SHP77 treated with DMSO at 0.1 percent for 48 hours (cell line): ENCODE data around the gene GPANK1.

Experiments
- DNase-seq: peaks from one replicate; lab custom pipeline; 2025; lab: John Stamatoyannopoulos, UW

The GPANK1 gene

DNA sequence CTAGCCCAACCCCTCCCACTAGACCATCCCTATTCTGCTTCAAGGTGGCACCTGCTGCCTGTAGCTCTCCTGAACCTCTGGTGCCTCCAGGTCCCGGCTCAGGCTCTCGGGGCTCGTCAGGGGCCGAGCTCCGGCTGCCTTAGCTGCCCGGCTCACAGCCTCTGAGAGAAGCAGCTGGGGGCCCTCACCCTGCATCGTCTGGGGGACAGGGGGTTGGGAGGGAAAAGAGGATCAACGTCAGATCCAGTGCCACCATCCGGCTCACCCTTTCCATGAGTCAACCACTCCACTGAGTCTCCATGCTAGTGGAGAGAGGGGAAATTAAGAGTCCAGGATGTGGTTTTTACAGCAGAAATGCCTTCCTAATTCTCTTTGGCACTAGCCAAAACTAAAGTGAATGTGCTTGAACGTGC lies 25.3 kb downstream of the GPANK1 start:
- no peak for DNase-seq

DNA sequence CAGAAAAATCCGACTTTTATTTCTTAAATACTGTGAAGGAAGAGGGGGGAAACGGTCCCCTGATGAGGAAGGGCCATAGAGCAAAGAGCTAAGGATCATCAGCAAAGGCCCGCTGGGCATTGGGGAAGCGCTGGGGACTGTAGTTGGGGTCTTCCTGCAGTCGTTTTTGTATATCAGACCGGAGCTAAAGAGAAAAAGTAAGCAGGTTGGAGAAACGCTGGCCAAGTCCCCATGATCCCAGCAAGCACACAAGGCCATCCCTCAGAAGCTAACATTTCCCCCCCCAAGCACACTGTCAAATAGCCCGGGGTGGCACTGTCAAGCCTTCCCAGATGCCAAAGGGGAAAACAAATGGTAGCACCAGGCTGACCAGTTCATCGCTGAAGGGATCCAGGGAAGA lies 25.8 kb downstream of the GPANK1 start:
- DNase-seq, result no peak

DNA sequence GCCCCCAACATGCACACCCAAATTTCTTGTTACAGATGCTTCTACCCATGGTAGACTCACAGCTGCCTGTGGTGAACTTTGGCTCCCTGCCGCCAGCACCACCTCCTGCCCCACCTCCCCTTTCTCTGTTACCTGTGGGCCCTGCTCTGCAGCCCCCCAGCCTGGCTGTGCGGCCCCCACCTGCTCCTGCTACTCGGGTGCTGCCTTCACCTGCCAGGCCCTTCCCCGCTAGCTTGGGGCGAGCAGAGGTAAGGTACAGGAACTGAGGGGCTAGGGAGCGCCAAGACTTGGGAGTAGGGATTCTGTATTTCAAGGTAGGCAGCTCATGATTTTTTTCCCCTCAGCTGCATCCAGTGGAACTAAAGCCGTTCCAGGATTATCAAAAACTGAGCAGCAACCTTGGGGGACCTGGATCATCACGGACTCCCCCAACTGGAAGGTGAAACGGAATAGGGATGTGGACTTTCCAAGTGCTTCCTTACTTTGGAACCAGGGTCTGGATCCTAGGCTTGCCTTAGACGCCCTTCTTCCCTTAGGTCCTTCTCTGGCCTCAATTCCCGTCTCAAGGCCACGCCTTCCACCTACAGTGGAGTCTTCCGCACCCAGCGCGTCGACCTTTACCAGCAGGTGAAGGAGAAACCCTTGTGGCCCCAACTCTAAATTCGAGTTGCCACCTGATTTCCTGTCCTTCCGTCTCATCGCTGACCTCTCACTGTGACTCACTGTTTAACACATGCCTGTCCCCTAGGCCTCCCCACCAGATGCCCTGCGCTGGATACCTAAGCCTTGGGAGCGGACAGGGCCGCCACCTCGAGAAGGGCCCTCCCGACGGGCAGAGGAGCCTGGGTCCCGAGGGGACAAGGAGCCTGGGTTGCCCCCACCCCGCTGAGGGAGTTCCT lies 27.9 kb downstream of the GPANK1 start:
- no peak for DNase-seq

DNA sequence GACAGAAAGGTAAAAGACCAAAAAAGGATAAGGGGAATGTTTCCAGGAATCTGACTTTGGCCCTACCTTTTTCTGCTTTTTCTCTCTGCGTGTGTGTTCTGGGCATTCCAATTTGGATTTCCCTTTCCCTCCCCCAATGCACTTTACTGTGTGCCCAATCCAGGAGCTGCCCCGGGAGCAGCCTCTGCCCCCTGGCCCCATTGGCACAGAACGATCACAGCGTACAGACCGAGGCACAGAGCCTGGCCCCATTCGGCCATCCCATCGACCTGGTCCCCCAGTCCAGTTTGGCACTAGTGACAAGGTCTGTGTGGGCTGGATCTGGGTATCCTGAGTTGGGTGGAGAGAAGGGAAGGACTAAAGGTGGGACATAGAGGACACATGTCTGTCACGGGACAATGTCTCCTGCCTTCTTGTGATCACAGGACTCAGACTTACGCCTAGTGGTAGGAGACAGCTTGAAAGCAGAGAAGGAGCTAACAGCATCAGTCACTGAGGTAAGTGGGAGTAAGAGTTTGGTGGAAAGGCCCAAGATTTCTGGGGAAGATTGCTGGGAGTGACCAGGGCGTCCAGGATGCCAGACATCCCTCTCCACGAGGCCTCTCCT lies 29.7 kb downstream of the GPANK1 start:
- DNase-seq, result no peak

DNA sequence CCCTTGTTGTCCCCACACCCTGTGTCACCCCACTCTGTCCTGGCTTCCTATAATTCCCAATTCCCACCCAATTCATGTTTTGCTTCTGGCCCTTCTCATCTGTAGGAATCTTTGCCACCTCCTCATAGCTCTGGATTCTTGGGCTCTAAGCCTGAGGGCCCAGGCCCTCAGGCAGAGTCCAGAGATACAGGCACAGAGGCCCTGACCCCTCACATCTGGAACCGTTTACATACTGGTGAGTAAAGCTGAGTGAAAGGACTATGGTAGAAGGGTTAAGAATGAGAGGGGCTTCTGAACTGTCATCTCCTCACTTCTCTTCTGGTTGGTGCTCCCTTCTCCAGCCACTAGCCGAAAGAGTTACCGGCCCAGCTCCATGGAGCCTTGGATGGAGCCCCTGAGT lies 30.7 kb downstream of the GPANK1 start:
- no peak for DNase-seq

DNA sequence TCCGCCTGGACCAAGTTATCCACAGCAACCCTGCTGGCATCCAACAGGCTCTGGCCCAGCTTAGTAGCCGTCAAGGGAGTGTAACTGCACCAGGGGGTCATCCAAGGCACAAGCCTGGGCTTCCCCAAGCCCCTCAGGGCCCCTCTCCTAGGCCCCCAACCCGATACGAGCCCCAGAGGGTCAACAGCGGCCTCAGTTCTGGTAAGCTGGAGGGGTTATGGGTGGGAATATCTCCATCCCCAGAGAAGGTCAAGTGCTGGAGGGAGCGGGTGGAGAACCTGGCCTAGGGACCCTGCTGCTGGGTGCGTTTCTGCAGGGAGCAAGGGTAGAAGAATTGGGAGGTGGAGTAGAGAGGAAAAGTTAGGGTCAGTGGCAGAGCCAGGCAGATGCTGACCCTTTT lies 31.4 kb downstream of the GPANK1 start:
- no peak for DNase-seq

DNA sequence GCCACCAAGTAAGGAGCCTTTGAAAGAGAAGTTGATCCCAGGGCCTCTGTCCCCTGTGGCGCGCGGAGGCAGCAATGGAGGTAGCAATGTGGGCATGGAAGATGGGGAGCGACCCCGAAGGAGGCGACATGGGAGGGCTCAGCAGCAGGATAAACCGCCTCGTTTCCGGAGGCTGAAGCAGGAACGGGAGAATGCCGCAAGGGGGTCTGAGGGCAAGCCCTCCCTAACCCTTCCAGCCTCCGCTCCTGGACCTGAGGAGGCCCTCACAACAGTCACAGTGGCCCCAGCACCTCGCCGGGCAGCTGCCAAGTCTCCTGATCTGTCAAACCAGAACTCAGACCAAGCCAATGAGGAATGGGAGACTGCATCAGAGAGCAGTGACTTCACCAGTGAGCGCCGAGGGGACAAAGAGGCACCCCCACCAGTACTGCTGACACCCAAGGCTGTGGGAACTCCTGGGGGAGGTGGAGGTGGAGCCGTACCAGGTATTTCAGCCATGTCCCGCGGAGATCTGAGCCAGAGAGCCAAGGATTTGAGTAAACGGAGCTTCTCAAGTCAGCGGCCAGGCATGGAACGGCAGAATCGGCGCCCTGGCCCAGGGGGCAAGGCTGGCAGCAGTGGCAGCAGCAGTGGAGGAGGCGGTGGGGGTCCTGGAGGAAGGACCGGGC lies 32.4 kb downstream of the GPANK1 start:
- no peak for DNase-seq

DNA sequence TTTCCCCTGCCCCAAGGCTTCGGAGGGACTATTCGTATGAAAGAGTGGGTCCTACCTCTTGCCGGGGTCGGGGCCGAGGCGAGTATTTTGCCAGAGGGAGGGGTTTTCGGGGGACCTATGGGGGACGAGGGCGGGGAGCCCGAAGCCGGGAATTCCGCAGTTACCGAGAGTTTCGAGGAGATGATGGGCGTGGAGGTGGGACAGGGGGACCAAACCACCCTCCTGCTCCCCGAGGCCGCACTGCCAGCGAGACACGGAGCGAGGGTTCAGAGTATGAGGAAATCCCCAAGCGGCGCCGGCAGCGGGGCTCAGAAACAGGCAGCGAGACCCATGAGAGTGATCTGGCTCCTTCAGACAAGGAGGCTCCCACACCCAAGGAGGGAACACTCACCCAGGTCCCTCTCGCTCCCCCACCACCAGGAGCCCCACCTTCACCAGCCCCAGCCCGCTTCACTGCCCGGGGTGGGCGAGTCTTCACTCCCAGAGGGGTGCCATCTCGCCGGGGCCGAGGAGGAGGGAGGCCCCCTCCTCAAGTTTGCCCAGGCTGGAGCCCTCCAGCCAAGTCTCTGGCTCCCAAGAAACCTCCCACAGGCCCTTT lies 33.0 kb downstream of the GPANK1 start:
- no peak for DNase-seq

DNA sequence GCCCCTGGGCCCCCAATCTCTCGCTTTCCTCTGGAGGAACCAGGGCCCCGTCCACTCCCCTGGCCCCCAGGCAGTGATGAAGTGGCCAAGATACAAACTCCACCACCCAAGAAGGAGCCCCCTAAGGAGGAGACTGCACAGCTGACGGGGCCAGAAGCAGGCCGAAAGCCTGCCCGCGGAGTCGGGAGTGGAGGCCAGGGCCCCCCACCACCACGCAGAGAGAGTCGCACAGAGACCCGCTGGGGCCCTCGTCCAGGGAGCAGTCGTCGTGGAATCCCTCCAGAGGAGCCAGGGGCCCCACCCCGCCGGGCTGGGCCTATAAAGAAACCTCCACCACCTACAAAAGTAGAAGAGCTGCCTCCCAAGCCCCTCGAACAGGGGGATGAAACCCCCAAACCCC lies 33.6 kb downstream of the GPANK1 start:
- no peak for DNase-seq

DNA sequence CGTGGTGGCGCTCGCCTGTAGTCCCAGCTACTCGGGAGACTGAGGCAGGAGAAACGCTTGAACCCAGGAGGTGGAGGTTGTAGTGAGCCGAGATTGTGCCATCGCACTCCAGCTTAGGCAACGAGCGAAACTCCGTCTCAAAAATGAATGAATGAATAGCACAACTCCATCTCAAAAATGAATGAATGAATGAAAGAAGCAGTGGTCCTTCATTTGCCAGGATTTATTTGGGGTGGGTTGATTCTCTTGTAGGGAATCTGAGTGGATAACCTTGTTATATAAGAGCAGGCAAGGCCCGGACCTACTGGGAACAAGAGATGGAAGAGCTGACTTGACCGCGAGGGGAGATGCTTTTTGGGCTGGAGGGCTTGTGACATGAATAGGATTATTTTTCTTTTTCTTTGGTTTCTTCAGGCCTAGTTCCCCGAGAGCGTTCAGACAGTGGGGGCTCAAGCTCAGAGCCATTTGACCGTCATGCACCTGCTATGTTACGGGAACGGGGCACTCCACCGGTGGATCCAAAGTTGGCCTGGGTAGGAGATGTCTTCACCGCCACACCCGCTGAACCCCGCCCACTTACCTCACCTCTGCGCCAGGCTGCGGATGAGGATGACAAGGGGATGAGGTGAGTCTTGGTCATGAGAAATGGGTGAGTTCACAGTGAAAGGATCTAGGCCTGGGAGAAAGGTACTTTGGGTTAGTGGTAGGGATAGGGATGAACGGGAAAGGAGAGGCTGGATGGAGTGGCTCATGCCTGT lies 34.4 kb downstream of the GPANK1 start:
- DNase-seq, result no peak

DNA sequence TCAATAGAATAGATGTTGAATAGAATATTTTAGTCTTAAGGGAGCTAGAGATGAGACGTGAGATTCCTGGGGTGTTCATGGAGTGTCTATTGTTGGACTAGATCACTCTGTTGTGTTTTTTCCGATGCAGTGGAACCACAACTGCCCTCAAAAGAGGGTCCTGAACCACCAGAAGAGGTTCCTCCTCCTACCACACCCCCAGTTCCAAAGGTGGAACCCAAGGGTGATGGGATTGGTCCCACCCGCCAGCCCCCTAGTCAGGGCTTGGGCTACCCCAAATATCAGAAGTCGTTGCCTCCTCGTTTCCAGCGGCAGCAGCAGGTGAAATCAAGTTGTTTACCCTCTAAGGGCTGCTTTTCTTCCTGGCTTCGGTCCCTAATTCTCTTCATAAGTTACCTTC lies 35.8 kb downstream of the GPANK1 start:
- no peak for DNase-seq

DNA sequence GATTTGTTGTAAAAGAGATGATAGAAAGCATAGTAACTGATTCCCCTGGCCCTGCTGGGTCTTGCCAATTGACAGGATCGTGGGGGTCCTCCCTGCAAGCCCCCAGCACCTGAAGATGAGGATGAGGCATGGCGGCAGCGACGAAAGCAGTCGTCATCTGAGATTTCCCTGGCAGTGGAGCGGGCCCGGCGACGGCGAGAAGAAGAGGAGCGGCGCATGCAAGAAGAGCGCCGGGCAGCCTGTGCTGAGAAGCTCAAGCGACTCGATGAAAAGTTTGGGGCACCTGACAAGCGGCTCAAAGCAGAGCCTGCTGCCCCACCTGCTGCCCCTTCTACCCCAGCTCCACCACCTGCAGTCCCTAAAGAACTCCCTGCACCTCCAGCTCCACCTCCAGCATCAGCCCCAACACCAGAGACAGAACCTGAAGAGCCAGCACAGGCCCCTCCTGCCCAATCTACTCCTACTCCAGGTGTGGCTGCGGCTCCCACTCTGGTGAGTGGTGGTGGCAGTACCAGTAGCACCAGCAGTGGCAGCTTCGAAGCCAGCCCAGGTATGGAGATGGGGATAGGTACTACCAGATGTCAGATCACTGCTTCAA lies 37.0 kb downstream of the GPANK1 start:
- DNase-seq, result no peak

DNA sequence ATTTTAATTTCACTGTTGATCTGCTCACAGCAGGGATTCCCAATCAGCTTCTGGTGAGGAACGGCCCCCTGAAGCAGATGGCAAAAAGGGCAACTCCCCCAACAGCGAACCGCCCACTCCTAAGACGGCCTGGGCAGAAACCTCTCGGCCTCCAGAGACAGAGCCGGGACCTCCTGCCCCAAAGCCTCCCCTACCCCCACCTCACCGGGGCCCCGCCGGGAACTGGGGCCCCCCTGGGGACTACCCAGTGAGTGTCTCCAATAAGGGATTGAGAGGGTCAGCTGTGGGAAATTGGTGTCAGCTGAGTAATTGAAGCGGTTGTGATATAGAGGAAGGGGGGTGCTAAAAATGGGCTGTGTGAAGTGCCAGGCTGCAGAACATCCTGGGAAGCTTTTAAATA lies 37.8 kb downstream of the GPANK1 start:
- no peak for DNase-seq

DNA sequence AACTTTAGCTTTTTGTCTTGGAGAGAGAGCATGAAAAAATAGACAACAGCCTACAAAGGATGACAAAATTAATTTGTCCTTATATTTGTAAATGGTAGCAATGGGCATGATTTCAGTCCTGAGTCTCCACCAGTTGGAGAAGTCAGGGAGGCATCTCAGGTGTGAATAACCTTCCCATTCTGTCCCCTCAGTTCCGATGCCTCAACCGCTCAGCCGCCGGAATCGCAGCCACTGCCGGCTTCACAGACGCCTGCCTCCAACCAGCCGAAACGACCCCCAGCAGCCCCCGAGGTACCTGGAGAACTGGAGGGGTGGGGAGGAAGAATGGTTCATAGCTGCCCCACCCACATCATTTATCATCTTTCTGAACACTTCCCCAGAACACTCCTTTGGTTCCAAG lies 40.7 kb downstream of the GPANK1 start:
- no peak for DNase-seq

DNA sequence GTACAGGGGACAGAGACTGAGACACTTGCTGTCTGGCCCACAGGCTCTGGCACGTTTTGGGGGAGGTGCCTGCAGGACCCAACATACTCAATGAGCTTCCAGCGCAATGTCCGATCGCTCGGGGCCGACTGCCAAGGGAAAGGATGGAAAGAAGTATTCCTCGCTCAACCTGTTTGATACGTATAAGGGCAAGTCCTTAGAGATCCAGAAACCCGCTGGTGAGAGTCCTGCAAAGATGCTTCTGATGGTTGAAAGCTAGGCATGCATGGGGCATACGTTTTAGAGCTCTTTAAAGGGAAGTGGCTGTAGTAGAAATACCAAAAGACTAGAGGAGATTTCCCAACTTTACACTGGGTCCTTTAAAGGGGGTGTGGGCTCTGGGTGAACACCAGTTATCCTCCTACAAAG lies 42.1 kb downstream of the GPANK1 start:
- DNase-seq, result no peak

DNA sequence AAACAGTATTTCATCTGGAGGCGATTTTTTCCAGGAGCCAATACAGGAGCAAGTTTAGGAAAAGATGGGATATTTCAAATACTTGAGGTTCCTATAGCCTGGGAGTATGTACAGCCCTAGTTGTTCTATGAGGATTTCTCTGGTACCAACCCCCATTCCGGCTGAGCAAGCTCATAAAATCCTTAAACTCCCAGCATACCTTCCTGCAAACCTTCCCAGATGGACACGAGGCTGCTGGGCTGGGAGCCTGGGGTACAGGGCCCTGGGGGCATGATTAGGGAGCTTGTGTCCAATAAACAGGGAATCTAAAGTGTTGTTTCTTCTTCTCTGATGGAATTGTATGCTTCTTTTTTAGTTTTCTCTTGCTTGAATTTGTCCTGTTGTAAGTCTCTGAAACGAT lies 42.8 kb downstream of the GPANK1 start:
- no peak for DNase-seq

DNA sequence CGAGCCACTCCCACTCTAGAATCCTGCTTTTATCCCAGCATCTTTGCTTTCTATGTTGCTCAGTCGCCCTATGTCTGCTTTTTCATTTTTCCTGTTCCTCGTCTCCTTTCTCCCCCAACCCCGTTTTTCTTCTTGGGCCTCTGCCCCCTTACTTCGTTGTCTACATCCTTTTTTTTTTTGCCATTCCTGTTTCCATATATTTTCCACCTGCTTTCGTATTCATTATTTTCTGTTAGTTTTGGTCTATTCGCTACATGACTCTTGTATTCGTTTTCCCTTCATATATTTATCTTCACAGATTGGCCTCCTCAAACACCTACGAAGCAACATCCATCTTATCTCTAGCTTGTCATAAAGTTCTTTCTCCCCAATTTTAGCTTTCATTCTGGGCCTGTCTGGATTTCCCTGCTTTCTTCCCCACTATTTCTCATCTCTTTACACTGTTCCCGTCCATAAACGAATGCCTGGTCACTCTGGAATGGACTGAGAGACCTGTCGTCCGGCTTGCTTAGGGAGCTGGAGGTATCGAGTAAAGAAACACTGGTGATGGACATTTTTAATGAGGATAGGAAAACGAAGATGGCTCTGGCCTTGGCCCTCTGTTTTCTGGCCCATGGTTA lies 43.4 kb downstream of the GPANK1 start:
- DNase-seq, result no peak

DNA sequence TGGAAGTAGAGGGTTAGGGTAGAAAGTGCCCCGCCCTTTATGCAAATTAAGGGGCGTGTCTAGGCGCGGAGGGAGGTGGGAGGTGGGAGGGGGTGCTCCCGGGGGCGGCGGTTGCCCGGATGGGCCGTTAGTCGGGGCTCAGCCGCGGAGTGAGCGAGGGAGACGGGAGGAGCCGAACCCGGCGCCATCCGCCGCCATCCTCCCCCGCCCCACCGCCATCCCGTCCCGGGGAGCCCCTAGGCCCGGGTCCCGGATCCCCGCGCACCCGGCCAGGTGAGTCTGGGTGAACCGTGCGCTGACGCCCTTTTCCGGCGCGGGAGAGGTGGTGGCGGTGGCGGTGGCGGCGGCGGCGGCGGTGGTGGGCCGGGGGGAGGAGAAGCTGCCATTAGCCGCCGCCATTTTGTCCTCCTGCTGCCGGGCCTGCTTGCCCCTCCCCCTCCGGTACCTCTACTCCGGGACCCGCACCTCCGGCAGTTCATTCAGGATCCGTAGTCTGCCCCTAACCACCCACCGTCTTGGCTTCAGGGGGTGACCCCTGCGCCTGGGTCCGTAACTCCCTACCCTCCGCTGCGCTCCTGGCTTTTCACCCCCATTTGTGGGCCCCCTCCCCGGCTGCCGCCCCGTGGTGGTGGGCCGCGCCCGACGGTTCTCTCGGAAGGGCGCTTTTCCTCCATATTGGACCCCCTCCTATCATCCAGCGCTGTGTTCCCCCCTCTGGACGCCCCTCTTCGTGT lies 44.0 kb downstream of the GPANK1 start, which contains the start of gene PRRC2A:
Gene PRRC2A (plus strand): TSS at position 130 of the 734 bp plus-strand sequence. CDS start 2,075 bp downstream, outside the sequence.
- DNase-seq, result peak; percentile 48

DNA sequence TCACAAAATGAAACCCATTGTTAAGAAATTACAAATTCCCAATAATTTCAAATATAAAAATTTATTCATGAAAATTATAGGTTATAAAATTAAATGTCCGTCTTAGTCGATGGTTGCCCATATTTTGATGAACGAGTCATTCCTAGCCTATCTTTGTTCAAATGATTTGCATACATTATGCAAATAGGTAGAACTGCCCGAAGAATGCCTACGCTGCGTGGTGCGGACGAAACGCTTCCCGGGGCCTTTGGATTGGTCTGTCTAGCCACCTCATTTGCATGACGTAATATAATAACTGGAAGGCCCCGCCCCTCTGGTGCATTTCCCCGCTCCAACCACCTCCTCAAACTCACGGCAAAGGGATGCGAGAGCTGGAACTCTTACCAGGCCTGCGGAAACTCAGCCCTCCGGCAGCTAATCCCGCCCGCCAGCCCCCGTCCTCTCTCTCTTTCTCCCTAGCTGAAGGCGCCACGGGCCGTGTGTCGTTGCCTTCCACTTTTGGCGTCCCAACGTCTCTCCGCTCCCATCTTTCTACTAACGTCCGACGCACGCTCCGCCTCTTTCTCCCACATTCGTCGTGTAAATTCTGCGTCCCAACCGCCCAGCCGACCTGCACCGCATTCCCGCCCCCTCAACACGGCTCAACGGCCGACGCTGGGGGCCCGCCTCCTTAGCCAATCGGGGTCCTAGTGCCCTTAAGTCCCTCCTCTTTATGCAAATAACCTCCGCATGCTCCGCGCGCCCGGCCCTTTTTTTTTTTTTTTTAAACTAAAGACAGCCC lies 44.8 kb downstream of the GPANK1 start:
- peak; percentile 96 for DNase-seq
